ENCODE results near the gene BAIAP2.
"Not testable (repeated sequence)": the region's sequence is repeated elsewhere in the genome, so short reads cannot be mapped to it uniquely, and the experiment has no call there.

The BAIAP2 gene

DNA sequence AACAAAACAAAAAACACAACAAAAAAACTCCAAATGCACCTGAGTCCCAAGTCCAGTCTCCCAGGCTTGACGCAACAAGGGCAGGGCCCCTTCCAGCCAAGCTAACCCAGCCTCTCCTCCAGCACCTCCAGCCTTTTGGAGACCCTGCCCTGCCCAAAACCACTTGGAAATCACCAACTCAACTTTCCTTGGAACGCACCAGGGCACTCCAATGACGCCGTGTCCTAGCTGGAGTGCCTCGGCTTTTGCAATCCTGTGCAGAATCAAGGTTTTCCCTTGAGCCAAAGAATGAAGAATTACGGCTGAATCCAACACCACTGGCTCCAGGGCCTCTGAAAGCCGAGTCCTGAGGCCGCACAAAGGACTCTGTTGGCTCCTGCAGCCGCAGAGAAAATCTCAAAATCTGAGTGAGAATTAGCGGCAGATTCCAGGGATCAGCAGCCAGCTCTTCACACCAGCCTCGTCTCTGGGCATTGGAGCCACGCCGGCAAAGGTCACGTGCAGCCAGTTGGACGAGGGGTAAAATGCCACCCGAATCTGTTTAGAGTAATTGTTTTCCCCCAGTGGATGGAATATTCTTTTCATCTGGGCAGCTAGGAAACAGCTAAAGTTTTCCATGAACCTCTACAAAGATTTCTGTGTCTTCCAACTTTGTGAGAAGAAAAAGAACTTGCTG is 9.7 kb upstream of the BAIAP2 start:
- DNase-seq (ENCODE audit: low read depth), result no peak

DNA sequence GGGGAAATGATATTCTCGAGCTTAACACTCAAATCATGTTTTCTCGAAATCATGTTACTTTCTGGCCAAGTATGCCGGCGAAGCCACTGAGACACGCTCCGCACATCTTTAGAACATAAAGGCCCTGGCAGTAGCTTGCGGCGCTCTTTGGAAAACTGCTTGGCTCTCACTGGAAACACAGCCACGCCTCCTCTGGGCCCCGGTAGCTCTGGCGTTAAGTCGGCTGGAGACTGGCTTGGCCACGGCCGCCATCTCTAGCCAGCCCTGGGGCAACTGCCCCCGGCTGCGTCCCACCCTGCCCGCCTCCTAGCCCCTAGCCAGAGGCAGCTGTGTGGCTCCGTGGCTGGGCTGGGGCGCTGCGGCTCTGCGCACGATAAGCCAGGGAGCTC is 9.2 kb upstream of the BAIAP2 start:
- no peak for DNase-seq (ENCODE audit: low read depth)

DNA sequence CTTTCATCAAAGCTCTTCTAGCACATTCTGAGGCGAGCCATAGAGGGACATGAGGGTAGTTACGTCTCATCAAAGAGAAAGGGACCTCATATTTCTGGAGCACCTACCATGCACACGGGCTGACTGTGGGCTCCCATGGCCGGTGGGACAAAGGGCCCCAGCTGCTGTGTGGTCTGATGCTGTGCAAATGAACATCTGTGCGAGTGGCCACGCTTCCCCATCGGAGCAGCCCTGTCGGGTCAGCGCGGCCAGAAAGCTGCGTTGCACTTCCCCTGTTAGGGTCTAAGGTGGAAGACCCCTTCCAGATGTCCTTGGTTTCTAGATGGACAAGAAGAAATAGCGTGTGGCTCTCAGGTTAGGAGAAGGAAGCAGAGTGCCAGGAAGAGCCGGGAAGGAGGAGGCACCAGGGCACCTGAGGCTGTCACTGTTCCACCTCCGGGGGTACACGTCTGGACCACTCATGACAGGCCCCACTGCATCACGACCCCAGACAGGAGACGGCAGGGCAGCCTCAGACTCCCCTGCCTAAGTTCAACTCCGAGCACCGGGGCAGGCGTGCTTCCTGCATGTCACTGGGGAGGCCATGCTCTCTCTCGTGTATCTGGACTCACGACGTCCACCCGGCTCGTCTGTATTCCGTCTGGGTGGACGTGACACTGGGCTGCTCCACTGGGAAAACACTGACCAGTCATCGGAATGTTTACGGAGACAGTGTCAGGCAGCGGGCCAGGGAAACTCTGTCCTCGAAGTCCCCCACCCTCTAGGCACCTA is 8.5 kb upstream of the BAIAP2 start:
- no peak for DNase-seq (ENCODE audit: low read depth)

DNA sequence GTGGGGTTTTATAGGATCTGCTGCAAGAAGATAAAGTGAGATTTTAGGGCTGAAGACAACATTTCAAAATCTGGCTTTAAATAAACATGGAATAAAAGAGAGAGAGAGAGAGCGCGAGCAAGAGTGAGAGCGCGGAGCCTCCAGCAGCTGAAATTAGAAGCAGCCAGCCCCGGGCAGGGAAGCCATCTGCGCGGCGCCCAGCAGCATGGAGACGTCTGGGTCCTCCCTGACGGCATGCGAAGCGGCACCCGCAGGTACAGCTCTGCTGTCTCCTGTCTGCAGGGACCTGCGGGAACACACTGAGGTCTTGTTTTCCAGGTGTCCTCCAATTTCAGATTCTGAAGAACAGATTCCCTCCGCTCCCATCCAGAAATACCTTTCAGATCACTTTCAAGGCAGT is 7.9 kb upstream of the BAIAP2 start:
- DNase-seq (ENCODE audit: low read depth), result no peak

DNA sequence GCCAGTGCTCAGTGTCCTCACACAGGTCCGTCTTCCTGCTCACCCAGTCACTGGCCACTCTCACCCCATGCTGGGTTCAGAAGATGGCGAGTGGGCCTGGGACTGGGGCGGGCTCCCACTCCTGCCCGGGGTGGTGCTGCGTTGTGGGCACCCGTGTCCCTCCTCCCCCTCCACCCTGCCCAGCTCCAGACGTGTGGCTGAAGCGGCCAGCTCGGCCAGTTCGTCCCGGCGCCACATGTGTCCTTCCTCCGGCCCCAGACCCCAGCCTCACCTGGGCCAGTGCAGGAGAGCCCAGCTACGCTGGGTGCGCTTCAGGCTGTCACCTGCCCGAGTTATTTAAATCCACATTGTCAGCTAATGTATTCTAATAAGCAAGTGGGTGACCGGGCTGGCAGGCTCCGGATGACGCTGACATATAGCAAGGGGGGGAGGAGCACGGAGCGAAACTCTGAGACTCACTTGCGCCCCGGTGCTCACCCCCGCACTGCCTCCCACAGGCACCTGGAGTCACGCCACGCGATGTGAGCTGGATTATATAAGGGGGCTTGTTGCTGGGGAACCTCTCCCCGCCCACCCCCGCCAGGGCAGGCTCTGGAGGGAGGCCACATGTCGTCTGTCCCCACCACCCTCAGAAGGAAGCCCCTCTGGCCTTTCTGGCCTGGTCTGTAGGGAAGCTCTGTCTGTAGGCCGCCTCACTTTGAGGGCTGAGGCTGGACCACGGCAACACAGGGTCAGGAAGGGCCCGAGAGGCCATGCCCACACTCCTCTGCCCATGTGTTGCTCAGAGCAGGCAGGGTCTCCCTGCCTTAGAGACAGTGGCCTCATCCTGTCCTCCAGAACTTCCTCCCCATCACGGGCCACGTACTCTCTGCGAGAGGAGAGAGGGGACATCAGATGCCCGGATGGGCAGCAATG is 7.1 kb upstream of the BAIAP2 start:
- no peak for DNase-seq (ENCODE audit: low read depth)

DNA sequence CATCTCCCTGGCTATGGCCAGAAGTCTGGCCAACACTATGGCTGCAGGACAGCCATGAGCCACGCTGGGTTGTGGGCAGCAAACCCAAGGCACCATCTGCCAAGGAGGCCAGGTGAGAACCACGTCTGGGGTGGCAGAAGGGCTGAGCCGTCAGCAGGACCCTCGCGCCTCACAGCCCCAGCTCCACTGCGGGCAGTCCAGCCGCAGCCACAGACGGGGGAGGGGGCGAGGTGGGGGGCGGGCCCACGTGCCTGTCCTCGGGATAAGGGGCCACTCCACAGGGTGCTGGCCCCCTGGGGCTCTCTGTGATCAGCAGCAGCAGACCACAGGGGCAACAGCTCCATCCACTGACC is 6.5 kb upstream of the BAIAP2 start:
- no peak for DNase-seq (ENCODE audit: low read depth)

DNA sequence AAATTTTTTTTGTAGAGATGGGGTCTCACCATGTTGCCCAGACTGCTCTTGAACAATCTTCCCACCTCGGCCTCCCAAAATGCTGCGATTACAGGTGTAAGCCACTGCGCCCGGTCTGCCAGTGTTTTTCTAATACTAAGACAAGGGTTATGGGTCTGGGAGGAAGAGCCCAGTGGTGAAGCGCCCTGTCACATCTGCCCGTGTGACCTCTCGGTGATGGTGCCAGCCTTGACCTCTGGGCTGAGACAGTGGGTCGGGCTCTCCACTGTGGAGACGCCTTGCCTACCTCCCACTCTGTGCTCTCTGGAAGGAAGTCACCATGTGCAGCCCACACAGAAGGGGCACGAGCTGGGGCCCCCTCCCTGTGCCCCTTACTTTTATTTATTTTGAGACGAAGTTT is 5.1 kb upstream of the BAIAP2 start:
- DNase-seq (ENCODE audit: low read depth), result no peak

DNA sequence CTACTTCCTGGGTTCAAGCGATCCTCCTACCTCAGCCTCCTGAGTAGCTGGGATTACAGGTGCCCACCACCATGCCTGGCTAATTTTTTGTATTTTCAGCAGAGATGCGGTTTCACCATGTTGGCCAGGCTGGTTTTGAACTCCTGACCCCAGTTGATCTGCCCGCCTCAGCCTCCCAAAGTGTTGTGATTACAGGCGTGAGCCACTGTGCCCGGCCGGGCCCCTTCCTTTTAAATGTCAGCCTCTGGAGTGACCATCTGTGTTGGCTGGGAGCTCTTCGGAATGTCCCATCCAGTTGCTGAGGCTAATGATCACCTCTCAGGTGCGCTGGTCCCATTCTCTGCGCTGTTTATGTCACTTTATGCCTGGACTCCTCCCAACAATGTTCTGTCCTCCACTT is 4.6 kb upstream of the BAIAP2 start:
- DNase-seq (ENCODE audit: low read depth), result not testable (repeated sequence)

DNA sequence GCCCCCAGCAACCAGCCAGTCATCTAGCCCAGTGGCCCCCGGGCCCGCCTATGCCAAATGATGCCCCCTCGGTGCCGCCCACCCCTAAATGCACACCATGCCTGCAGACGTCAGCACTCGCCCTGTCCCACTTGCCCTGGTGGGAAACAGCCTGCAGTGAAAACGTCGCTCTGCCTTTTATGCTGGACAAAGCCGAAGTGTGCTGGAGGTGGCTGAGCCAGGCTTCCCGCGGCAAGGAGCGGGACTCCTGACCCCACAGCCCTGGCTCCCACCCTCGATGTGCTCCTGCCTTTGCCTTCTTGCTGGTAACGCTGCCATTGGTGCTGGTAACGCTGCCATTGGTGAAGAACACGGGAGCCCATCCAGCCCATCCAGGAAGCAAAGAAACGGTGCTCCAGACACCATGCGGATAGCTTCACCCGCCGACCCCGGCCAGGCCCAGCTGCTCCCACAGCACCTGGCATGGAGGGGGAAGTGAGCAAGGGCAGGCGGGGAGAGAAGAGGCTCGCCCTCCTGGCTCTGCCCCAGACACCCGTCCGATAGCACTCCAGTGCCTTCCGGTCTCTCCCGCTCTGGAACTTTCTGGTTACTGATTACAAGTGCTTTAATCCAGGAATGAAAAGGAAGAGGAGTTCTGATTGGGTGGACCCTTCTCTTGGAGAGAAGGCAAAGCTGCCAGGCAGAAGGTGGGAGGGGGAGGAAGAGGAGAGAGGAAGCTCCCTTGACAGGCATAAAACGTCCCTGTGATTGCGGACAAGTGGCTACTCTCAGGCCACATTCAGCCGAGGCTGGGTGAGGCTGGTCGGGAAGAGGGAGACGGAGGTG is 4.0 kb upstream of the BAIAP2 start:
- no peak for DNase-seq (ENCODE audit: low read depth)

DNA sequence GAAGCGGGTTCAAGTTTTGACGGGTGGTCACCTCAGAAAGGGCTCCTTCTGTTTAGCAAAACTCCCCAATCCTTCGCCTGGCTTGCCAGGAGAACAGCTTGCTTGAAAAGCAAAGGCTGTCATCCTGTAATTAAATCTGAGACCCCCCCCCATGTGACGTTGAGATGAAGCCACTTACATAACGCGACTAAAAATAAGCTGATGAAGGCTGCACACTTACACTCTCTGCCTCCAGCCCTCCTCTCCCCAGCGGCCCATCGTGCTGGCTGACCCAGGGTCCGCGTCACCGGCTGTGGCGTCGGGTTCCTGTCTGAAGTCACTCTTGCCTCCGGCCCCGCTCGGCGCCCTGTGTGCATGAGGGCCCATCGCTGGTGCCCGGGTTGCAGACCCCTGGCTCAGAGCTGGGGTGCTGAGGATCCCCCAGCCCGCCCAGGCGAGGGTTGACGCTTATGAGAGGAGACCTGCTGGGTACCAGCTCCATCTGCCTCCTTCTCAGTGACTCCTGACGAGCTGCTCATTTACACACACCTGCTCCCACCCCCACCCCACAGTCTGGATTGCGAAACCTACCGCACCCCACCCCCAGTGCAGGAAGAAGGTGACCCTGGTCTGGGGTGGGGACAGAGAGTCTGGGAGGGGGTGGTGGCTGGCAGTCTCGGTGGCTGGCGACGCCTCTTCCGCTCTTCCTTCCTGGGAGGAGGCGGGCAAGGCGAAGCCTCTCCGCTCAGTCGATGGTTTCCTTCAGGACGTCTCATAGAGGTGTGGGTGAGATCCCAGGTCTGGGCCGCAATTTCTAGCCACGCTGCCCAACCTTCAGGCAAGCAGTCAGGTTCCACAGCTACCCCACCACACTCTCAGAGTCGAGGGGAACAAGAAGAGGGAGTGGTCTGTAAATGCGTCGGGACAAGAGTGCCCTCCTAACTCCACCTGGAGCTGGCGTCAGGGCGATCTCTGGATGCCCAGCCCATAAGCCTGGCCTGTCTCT is 3.1 kb upstream of the BAIAP2 start:
- no peak for DNase-seq (ENCODE audit: low read depth)

DNA sequence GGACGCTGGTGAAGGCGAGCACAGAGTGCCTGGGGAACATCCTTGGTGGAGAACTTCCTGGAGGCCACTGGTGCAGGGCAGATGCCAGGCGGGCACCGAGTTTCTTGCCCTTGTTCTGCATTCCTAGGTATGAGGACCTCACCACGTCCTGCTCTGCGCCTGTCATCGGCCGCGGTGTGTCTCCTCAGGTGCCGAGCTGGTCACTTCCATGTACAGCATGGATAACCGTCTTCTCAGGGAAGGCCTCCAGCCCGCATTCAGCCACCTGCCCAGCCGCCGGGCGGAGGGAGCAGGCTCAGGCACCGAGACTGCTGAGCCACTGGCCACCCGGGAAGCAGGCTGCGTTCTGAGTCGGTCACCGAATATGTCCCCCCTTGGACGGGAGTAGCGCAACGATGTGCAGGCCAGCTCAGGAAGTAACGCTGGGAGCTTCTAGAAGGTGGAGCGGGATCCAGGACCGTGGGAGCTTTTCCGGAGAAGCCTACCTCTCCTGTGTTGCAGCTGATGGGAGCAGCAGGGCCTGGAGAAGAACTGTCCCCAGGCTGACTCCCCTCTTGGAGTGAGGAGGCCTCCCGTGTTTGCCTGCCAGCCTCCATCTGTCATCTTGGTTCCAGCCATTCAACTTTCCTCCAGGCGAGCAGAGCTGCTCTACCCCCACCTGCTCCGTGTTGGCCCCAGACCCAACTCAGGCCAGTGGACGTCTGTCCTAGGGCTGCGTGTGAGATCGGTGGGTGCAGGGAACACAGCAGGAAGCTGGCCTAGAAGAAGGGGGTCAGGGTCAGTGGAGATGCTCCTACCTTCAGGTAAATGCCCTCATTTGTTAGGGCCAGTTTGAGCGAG is 2.1 kb upstream of the BAIAP2 start:
- DNase-seq (ENCODE audit: low read depth), result no peak

DNA sequence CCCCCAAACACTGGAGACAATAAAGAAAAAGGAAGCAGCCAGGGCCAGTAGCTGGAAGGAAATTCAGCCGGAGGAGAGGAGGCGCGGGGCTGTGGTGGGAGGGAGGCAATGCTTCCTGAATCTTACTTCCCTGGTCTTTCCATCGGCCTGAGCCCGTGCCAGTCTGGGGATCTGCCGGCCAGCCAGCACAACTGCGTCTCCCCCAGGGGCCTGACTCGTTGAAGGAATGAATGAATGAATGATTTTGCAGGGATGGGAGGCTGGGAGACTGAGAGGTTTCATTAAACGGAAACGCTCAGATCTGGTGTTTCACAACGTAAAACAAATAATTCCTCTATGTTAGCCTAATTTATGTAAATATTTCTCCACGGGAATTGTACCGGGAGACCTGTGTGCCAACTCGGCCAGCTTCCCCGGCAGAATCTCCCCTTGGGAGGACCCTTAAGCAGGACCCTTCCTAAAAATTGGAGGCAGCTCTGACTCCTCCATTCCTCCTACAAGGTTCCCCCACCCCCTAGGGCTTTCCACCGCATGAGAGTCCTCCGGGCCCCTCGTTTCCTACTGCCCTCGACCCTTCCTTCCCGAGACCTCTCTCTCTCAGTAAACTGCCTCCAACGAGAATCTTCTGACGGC is 1.3 kb upstream of the BAIAP2 start:
- no peak for DNase-seq (ENCODE audit: low read depth)

DNA sequence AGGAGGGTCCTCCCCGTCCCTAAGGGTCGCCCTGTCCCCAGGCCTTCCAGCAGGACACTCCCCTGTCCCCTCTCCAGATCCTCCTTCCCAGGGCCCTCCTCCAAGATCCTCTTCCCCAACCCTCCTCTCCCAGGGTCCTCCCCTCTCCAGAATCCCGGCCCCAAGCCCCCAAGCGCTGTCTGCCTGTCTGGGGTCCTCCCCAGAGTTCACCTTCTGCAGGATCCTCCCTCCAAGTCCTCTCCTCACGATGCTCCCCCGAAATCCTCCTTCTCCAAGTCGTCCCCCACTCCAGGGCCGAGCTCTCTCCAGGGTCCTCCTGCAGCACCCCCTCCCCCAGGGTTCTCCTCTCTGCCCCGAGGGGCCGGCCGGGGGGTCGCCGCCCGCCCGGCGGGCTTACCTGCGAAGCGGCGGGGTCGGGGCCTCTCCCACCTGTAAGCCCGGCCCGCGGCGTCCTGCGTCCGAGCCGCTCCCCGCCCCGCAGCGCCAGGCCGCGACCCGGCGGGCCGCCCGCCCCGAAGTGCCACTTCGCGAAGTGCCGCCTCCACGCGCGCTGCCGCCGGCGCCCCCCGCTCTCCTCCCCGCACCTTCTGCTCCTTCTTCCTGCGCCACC is 678 bp upstream of the BAIAP2 start:
- DNase-seq (ENCODE audit: low read depth), result no peak

DNA sequence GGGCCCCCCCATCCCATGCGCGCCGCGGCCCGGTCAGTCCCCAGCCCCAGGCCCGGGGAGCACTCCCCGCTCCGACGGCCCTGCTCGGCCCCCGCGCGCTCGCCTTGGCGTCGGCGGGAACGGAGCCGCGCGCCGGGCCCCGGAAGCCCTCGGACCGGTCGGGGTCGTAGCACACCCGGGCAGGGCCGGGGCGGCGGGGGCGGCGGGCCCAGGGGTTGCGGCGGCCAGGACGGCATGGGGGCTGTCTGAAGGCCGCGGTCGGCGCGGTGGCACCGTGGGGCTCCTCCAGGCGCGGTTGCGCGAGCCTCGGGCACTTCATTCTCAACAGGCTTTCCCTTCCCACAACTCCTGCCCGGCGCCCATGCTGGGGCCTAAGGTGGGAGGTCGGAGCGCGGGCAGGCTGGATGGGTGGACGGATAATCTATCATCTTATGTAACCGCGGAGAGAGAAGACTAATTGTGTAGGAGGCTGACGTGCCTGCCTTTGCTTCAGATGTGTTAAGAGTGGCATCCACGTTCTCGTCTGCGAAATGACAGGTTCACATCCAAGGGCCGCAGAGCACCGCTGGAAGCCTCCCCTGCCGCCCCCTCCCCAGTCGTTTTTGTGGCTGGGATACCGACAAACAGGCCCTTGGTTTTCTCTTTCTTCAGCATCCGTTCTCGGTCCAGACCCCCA is 708 bp downstream of the BAIAP2 start:
- DNase-seq (ENCODE audit: low read depth), result no peak

DNA sequence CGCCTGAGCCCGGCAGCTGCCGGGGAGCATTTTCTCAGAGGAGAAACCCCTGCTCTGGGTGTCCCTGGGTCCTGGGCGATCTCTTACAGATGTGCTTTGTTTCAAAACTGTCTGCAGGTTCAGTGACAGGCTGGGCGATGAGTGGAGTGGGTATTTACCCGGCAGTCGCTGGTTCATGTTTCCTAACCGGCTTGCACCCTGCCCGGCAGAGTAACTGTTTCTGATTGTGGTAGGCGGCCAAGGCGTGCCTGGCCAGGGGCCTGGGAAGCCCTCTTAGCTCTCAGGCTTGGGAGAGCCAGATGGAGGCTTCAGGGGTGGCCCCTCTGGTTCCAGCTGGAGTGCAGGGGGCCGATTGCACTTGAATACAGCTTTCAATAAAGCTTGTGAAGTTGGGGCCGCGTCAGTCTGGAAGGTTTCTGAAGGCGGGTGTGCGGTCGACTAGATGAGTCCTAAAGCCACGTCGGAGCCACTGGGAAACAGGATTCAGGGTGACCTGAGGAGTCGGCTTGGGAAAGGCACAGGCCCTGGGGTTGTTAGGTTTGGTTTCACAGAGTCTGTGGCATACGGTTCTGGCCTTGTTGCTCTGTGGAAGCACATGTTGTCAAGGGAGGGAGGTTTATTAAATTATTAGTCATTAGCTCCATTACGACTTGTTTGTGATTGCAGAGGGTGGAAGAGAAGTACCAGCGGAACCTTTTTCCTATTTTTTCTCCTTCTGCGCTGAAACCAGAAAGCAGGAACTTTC is 1.4 kb downstream of the BAIAP2 start:
- no peak for DNase-seq (ENCODE audit: low read depth)

DNA sequence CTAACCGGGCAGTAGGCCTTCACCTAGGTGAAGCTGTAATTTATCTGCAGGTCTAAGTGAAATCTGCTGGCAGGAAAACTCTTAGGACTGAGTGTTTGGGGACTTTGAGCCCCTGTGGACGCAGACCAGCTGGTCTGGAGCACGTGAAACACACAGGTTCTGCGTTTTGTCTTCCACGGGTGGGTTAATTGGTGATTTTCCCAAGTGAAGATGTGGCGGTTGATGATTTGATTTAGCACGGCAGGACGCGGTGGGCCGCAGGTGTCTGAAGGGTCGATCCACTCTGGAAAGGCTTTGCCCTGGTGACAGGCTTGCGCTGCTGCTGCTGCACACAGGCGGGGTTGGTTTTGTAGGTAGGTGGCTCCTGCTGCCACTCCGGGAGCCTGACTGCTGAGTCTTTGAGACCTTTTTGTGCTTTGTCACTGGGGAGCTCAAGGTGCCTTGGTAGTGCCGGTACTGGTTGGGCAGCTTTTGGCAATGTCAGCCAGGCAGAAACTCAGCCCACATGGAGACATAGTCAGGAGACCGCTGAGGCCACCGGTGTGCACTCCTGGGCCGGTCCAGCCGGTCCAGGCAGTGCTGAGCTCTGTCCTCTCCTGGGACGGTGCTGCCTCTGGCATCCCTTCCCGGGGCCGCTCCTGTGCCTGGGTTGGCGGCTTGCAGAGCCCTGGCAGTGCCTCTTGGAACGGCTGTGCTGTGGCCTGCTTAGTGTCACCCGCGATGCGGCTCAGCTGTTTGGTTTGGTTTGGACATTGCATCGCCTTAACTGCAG is 2.3 kb downstream of the BAIAP2 start:
- DNase-seq (ENCODE audit: low read depth), result no peak
